Stomach smooth muscle (tissue), 2 donors: Measurements from ENCODE around the gene KIF18B.

ENCODE experiments used
- H3K27ac ChIP-seq: one replicate; pipeline ENCODE4 v1.7.0; 2013; ENCODE audit warnings: mild to moderate bottlenecking, low read length, inconsistent platforms
- H3K27me3 ChIP-seq, 2 donors: one replicate each; pipeline ENCODE4 v1.7.0; 2013; ENCODE audit warnings: low read length in 2 of 2; ENCODE audit not compliant: insufficient read depth in 2 of 2, control insufficient read depth in 1 of 2
- H3K36me3 ChIP-seq, 2 donors: one replicate each; pipeline ENCODE4 v1.7.0; 2013; ENCODE audit warnings: low read length in 2 of 2; ENCODE audit not compliant: control insufficient read depth in 2 of 2, insufficient read depth in 2 of 2
- H3K4me1 ChIP-seq: one replicate; pipeline ENCODE4 v1.7.0; 2013; ENCODE audit warnings: low read length; ENCODE audit not compliant: control insufficient read depth, insufficient read depth
- H3K4me3 ChIP-seq, 2 donors: one replicate each; pipeline ENCODE4 v1.7.0; 2013; ENCODE audit warnings: low read length in 2 of 2
- H3K9ac ChIP-seq, 2 donors: one replicate each; pipeline ENCODE4 v1.7.0; 2013; ENCODE audit warnings: low read length in 2 of 2, mild to moderate bottlenecking in 1 of 2
- H3K9me3 ChIP-seq, 2 donors: one replicate each; pipeline ENCODE4 v1.7.0; 2013; ENCODE audit warnings: low read length in 2 of 2; ENCODE audit not compliant: control insufficient read depth in 2 of 2
- donor health status: healthy.
- donor health status: Pancreatic carcinoma.

Gene KIF18B

GRCh38 chr17:44902135-44902760, 45.3 kb downstream of the KIF18B start:
- H3K27me3 ChIP-seq, result no peaks in the 10 kb centered on the region
- no peak overlapping the region for H3K27ac ChIP-seq
- no peaks in the 10 kb centered on the region for H3K9me3 ChIP-seq

DNA sequence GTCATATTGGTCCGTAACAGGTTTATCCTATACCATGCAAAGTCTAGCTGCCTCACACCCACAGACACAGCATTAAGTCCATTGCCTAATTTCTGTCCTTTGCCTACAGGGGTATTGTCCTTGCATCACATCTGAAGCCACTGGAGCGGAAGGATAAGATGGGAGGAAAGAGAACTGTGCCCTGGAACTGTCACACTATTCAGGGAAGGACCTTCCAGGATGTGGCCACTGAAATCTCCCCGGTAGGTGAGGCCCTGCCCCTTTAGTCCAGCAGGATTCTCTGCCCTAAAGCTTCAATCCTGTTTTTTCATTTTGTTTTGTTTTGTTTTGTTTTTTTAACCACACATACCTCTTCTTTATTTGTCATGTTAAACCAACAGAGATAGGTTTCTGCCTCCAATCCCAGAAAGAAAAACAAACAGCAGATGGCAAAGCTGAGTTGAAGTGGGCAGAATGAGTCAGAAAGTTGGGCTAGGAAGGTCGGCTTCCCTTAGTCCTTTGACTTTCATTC, 46.1 kb downstream of the KIF18B start:
- Histone ChIP-seq H3K4me1 (peaks cover 35% of the 10 kb centered on the region), H3K27ac (peak overlapping the region; percentile 97), H3K36me3 (no peaks in the 10 kb centered on the region), H3K27me3 (no peaks in the 10 kb centered on the region), H3K4me3 (no peak overlapping the region), H3K9ac (peak overlapping the region; percentile 18 to 36), H3K9me3 (no peaks in the 10 kb centered on the region)

More at GRCh38 chr17:44902135-44902760, 45.3 kb downstream of the KIF18B start:
- Histone ChIP-seq H3K9ac (no peak overlapping the region), H3K4me1 (peaks cover 35% of the 10 kb centered on the region), H3K36me3 (no peaks in the 10 kb centered on the region), H3K4me3 (no peak overlapping the region)

DNA sequence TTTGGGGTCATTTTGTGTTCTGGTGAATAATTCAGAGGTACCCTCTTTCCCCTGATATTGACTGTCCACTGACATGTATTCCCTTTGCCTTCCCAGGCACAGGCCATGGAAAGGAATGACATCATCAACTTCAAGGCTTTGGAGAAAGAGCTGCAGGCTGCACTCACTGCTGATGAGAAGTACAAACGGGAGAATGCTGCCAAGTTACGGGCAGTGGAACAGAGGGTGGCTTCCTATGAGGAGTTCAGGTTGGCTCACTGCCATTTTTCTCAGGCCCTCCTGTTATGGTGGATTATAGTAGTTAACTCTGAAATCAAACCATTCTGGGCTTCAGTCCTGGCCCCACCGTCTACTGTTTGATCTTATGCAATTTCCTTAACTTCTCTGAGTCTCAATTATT, 46.7 kb downstream of the KIF18B start:
- H3K4me3 ChIP-seq, result no peak overlapping the region
- H3K4me1 ChIP-seq, result peaks cover 35% of the 10 kb centered on the region
- peak overlapping the region; percentile 97 for H3K27ac ChIP-seq
- no peaks in the 10 kb centered on the region for H3K27me3 ChIP-seq
- H3K36me3 ChIP-seq, result peaks cover 0 to 2% of the 10 kb centered on the region in 2 donors
- no peak overlapping the region for H3K9ac ChIP-seq
- no peaks in the 10 kb centered on the region for H3K9me3 ChIP-seq

- peak within 1 kb of the TSS; percentile 96 to 100 for H3K9ac ChIP-seq
- no peaks in the 10 kb centered on the region for H3K9me3 ChIP-seq
- H3K4me1 ChIP-seq, result peaks cover 35% of the 10 kb centered on the region
- no peaks in the 10 kb centered on the region for H3K27me3 ChIP-seq
- peak within 1 kb of the TSS; percentile 100 for H3K4me3 ChIP-seq
- H3K36me3 ChIP-seq, result peaks cover 2 to 6% of the 10 kb centered on the region in 2 donors
- H3K27ac ChIP-seq, result peak within 1 kb of the TSS; percentile 97
These were observed 48.3 kb downstream of the KIF18B start, which contains the start of gene EFTUD2 for GRCh38 chr17:44899074-44899782. Gene EFTUD2 (minus strand): TSS chr17:44899445. CDS start chr17:44894521, 4,924 bp downstream.

DNA sequence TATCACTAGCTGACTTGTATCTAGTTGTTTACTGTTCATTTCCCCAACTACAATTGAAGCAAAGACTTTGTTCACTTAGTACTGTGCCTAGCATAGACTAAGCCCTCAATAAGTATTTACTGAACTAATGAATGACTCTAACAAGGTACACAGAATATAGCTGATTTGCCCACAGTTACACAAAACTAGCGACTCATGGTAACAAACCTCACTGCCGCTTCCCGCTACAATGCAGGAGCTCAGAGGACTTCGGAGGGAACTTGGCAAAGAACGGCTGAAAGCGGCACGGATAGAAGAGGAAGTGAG, 48.9 kb downstream of the KIF18B start:
- H3K27ac ChIP-seq, result peak overlapping the region; percentile 97
- H3K9me3 ChIP-seq, result no peaks in the 10 kb centered on the region
- peaks cover 2 to 9% of the 10 kb centered on the region in 2 donors for H3K36me3 ChIP-seq
- no peaks in the 10 kb centered on the region for H3K27me3 ChIP-seq
- H3K4me3 ChIP-seq, result peak overlapping the region; percentile 100
- peak overlapping the region; percentile 96 to 100 for H3K9ac ChIP-seq
- peaks cover 35% of the 10 kb centered on the region for H3K4me1 ChIP-seq

GRCh38 chr17:44894642-44895041, 52.9 kb downstream of the KIF18B start:
- H3K9me3 ChIP-seq, result no peaks in the 10 kb centered on the region
- no peak overlapping the region for H3K27ac ChIP-seq
- no peak overlapping the region for H3K9ac ChIP-seq
- peaks cover 8 to 9% of the 10 kb centered on the region in 2 donors for H3K36me3 ChIP-seq
- H3K4me3 ChIP-seq, result no peak overlapping the region
- peaks cover 14% of the 10 kb centered on the region for H3K4me1 ChIP-seq
- no peaks in the 10 kb centered on the region for H3K27me3 ChIP-seq

DNA sequence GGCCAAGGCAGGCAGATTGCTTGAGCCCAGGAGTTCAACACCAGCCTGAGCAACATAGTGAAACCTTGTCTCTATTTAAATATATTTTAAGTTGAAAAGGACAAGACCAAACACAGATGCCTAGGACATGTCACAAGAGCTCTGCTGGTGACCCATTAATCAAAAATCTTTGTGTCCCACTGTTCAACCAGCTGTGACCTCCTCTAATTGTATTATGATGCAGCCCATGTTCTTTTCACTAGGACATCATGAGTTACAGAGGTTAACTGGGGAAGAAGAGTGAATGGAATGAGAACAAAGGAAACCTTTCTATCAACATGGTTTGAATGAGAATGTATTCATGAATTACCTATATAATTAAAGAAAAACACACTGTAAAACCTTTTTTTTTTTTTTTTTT, 55.3 kb downstream of the KIF18B start:
- Histone ChIP-seq H3K27ac (no peak overlapping the region), H3K4me1 (no peaks in the 10 kb centered on the region), H3K36me3 (peaks cover 11 to 15% of the 10 kb centered on the region in 2 donors), H3K27me3 (no peaks in the 10 kb centered on the region), H3K4me3 (no peak overlapping the region), H3K9me3 (no peaks in the 10 kb centered on the region), H3K9ac (no peak overlapping the region)

- Histone ChIP-seq H3K9me3 (no peaks in the 10 kb centered on the region), H3K27ac (no peak overlapping the region), H3K9ac (no peak overlapping the region), H3K27me3 (no peaks in the 10 kb centered on the region), H3K4me3 (no peak overlapping the region), H3K36me3 (peaks cover 18 to 36% of the 10 kb centered on the region in 2 donors), H3K4me1 (no peaks in the 10 kb centered on the region)
These were observed 58.6 kb downstream of the KIF18B start for GRCh38 chr17:44889003-44889402.

GRCh38 chr17:44887971-44888954, 59.3 kb downstream of the KIF18B start:
- H3K4me1 ChIP-seq, result no peaks in the 10 kb centered on the region
- no peaks in the 10 kb centered on the region for H3K27me3 ChIP-seq
- H3K4me3 ChIP-seq, result no peak overlapping the region
- H3K36me3 ChIP-seq, result peaks cover 23 to 39% of the 10 kb centered on the region in 2 donors
- no peak overlapping the region for H3K27ac ChIP-seq
- no peak overlapping the region for H3K9ac ChIP-seq
- H3K9me3 ChIP-seq, result no peaks in the 10 kb centered on the region

DNA sequence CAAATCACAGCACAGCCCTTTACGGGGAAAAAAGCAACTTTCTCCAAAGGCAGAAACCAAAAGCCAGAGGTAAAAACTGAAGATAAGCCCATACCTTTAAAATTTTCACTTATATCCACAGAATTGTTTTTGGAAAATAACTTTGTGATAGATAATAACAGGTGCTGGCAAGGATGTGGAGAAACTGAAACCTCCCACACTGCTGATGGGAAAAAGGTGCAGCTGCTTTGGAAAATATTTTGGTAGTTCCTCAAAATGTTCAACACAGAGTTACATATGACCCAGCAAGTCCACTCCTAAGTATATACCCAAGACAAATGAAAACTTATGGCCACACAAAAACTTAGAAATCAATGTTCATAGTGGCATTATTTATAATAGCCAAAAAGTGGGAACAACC, 60.6 kb downstream of the KIF18B start:
- no peaks in the 10 kb centered on the region for H3K9me3 ChIP-seq
- H3K4me1 ChIP-seq, result no peaks in the 10 kb centered on the region
- H3K27ac ChIP-seq, result no peak overlapping the region
- no peak overlapping the region for H3K9ac ChIP-seq
- H3K27me3 ChIP-seq, result no peaks in the 10 kb centered on the region
- H3K4me3 ChIP-seq, result no peak overlapping the region
- H3K36me3 ChIP-seq, result peaks cover 35 to 46% of the 10 kb centered on the region in 2 donors
